ENCODE results near the gene CPB1.

CPB1 gene

DNA sequence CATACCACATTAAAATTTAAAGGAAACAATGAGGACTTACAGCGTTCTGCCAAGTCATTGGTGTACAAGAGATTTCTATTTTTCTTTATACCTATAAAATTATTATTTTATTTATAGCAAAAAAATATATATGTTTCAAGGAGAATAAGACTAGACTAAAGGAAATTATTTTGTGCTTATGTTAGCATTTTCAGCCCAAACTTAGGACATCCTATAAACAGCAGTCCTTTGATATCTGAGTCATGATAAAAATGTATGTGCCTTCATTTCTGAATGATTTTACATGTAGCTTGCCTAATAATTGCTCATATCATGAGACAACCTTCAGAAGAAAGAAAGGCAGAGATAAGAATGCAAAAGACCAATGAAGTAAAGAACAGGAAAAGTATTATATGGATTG is 20.8 kb downstream of the CPB1 start:
- Mint-ChIP-seq H3K4me1 (ENCODE audit: low read depth) (no peaks in the 10 kb centered on the region), H3K36me3 (ENCODE audit: low read depth) (no peaks in the 10 kb centered on the region), H3K27ac (no peak overlapping the region), H3K4me3 (no peak overlapping the region), H3K27me3 (no peaks in the 10 kb centered on the region), H3K9me3 (no peaks in the 10 kb centered on the region)
- intact Hi-C loops (cut with micrococcal nuclease): no loop called here

- Mint-ChIP-seq H3K36me3 (ENCODE audit: low read depth) (no peaks in the 10 kb centered on the region), H3K27me3 (no peaks in the 10 kb centered on the region), H3K9me3 (no peaks in the 10 kb centered on the region), H3K27ac (no peak overlapping the region), H3K4me1 (ENCODE audit: low read depth) (no peaks in the 10 kb centered on the region), H3K4me3 (no peak overlapping the region)
- intact Hi-C loops (cut with micrococcal nuclease): loop anchor here (10.0 kb wide), 1 partner anchor 128 kb away; no protein-coding TSS in a partner anchor
Observed at GRCh38 chr3:148852271-148852992, 24.8 kb downstream of the CPB1 start.

DNA sequence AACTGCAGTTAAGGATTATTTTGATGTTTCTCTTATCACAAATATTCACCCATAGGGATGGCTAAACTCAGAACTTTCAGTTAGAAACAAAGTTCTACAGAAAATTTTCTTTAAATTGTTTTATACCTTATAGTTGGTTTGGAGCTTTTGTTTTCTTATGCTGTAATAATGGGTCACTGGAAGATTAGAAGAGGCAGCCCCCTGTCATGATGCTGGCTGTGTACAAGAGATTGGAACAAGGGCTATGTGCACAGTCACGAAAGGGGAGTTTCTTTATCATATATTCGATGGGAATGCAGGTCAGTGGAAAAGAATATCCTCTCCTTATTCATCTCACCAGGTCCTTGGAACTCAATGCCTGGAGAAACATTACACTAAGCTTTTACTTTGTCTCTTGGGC is 25.5 kb downstream of the CPB1 start:
- H3K27ac Mint-ChIP-seq: no peak overlapping the region
- H3K4me3 Mint-ChIP-seq: no peak overlapping the region
- no peaks in the 10 kb centered on the region for H3K9me3 Mint-ChIP-seq
- H3K27me3 Mint-ChIP-seq: no peaks in the 10 kb centered on the region
- no peaks in the 10 kb centered on the region for H3K36me3 Mint-ChIP-seq (ENCODE audit: low read depth)
- intact Hi-C loops (cut with micrococcal nuclease): loop anchor here (10.0 kb wide), 1 partner anchor 128 kb away; no protein-coding TSS in a partner anchor
- H3K4me1 Mint-ChIP-seq (ENCODE audit: low read depth): no peaks in the 10 kb centered on the region

- no peak overlapping the region for H3K27ac Mint-ChIP-seq
- intact Hi-C loops (cut with micrococcal nuclease): loop anchor here (10.0 kb wide), 1 partner anchor 129 kb away; no protein-coding TSS in a partner anchor
- no peaks in the 10 kb centered on the region for H3K36me3 Mint-ChIP-seq (ENCODE audit: low read depth)
- H3K4me1 Mint-ChIP-seq (ENCODE audit: low read depth): no peaks in the 10 kb centered on the region
- no peaks in the 10 kb centered on the region for H3K9me3 Mint-ChIP-seq
- no peak overlapping the region for H3K4me3 Mint-ChIP-seq
- H3K27me3 Mint-ChIP-seq: no peaks in the 10 kb centered on the region
Observed at GRCh38 chr3:148854061-148854460, 26.4 kb downstream of the CPB1 start.

GRCh38 chr3:148856384-148856783 is 28.8 kb downstream of the CPB1 start:
- H3K4me3 Mint-ChIP-seq: no peak overlapping the region

GRCh38 chr3:148857316-148857715 is 29.7 kb downstream of the CPB1 start:
- Mint-ChIP-seq H3K4me1 (ENCODE audit: low read depth) (no peaks in the 10 kb centered on the region), H3K9me3 (no peaks in the 10 kb centered on the region), H3K36me3 (ENCODE audit: low read depth) (no peaks in the 10 kb centered on the region), H3K27me3 (no peaks in the 10 kb centered on the region), H3K4me3 (no peak overlapping the region), H3K27ac (no peak overlapping the region)
- intact Hi-C loops (cut with micrococcal nuclease): loop anchor here (10.0 kb wide), 1 partner anchor 133 kb away; no protein-coding TSS in a partner anchor

More at GRCh38 chr3:148856384-148856783, 28.8 kb downstream of the CPB1 start:
- H3K36me3 Mint-ChIP-seq (ENCODE audit: low read depth): no peaks in the 10 kb centered on the region
- intact Hi-C loops (cut with micrococcal nuclease): loop anchor here (10.0 kb wide), 1 partner anchor 132 kb away; no protein-coding TSS in a partner anchor
- no peaks in the 10 kb centered on the region for H3K9me3 Mint-ChIP-seq
- no peaks in the 10 kb centered on the region for H3K27me3 Mint-ChIP-seq
- no peaks in the 10 kb centered on the region for H3K4me1 Mint-ChIP-seq (ENCODE audit: low read depth)
- no peak overlapping the region for H3K27ac Mint-ChIP-seq

GRCh38 chr3:148861277-148861869 is 33.8 kb downstream of the CPB1 start:
- H3K4me1 Mint-ChIP-seq (ENCODE audit: low read depth): no peaks in the 10 kb centered on the region
- H3K4me3 Mint-ChIP-seq: no peak overlapping the region
- intact Hi-C loops (cut with micrococcal nuclease): no loop called here
- no peaks in the 10 kb centered on the region for H3K27me3 Mint-ChIP-seq
- H3K27ac Mint-ChIP-seq: no peak overlapping the region
- H3K36me3 Mint-ChIP-seq (ENCODE audit: low read depth): no peaks in the 10 kb centered on the region
- no peaks in the 10 kb centered on the region for H3K9me3 Mint-ChIP-seq

GRCh38 chr3:148863297-148863696 is 35.7 kb downstream of the CPB1 start:
- intact Hi-C loops (cut with micrococcal nuclease): loop anchor here (2.0 kb wide), 1 partner anchor 80 kb away; no protein-coding TSS in a partner anchor
- Mint-ChIP-seq H3K9me3 (no peaks in the 10 kb centered on the region), H3K27me3 (no peaks in the 10 kb centered on the region)

GRCh38 chr3:148863814-148864213 is 36.2 kb downstream of the CPB1 start:
- Mint-ChIP-seq H3K36me3 (ENCODE audit: low read depth) (no peaks in the 10 kb centered on the region), H3K4me1 (ENCODE audit: low read depth) (no peaks in the 10 kb centered on the region), H3K27me3 (no peaks in the 10 kb centered on the region), H3K27ac (no peak overlapping the region), H3K4me3 (no peak overlapping the region), H3K9me3 (no peaks in the 10 kb centered on the region)
- intact Hi-C loops (cut with micrococcal nuclease): loop anchor here (2.0 kb wide), 1 partner anchor 79 kb away; no protein-coding TSS in a partner anchor

More at GRCh38 chr3:148863297-148863696, 35.7 kb downstream of the CPB1 start:
- H3K27ac Mint-ChIP-seq: no peak overlapping the region
- H3K4me3 Mint-ChIP-seq: no peak overlapping the region
- no peaks in the 10 kb centered on the region for H3K4me1 Mint-ChIP-seq (ENCODE audit: low read depth)
- no peaks in the 10 kb centered on the region for H3K36me3 Mint-ChIP-seq (ENCODE audit: low read depth)

DNA sequence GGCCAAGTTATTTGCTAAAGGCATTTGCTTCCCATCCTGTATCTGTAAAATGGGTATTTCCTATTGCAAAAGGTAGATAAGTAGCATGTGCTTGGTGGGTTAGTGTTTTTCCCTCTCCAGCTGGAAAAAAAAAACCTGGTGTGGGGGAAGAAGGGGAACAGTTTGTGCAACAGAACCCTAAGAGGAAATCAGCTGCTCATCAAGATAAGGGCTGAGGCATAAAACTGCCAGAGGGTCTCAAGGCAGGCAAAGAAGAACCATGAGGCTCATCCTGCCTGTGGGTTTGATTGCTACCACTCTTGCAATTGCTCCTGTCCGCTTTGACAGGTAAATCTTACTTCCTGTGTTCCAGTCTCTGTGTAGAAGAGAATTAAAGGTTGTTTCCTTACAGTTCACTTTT is 37.4 kb downstream of the CPB1 start, which contains the start of gene CPA3:
Gene CPA3, plus strand, starts transcription at position 248 of the 400 bp plus-strand sequence. Its CDS starts 12 bp downstream, at position 260.
- Mint-ChIP-seq H3K4me3 (no peak within 1 kb of the TSS), H3K9me3 (no peaks in the 10 kb centered on the region), H3K36me3 (ENCODE audit: low read depth) (no peaks in the 10 kb centered on the region), H3K27me3 (no peaks in the 10 kb centered on the region), H3K27ac (no peak within 1 kb of the TSS), H3K4me1 (ENCODE audit: low read depth) (no peaks in the 10 kb centered on the region)
- intact Hi-C loops (cut with micrococcal nuclease): no loop called here

DNA sequence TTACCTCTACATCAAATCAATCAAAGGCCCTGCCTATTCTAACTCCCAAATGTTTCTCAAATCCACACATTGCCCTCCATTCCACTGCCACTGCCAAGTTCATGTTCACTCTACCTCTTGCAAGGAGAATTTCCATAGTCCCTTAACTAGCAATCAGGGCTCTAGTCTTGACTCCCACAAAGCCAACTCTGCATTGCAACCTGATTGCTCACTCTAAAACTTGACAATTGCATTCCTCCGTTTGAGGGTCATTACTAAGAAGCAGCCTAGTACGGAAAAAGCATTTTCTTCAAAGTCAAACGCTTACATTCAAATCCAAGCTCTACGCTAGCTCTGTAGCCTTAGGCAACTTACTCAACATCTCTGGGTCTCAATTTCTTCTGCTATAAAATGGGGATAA is 38.6 kb downstream of the CPB1 start:
- Mint-ChIP-seq H3K9me3 (no peaks in the 10 kb centered on the region), H3K4me3 (no peak overlapping the region), H3K27me3 (no peaks in the 10 kb centered on the region), H3K27ac (no peak overlapping the region), H3K36me3 (ENCODE audit: low read depth) (no peaks in the 10 kb centered on the region), H3K4me1 (ENCODE audit: low read depth) (no peaks in the 10 kb centered on the region)
- intact Hi-C loops (cut with micrococcal nuclease): no loop called here

DNA sequence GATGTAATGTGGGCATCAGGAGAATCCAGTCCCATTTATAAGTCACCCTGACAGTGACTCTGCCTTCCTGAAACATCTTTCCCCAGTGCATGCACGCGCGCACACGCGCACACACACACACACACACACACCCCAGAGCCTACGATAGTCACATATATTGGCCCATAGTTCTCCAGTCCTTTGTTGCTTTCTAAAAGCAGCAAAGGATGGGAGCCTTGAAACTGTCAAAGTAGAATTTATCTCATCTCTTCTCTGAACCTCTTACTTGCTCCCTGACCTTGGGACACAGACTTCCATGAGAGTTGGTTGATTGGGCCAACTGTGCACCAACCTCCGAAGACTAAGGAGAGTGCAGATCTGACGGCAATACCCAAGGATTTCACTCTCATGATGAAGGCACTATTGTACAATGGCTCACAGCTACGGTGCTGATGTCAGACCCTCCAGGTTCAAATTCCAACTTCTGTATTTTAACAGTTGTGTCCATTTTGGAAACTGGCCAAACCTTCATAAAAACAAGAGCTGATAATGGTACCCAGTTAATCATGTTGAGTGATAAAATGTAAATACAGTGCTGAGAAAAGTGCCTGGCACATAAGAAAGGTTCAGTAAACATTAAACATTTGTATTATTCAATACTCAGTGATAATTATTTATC is 45.8 kb downstream of the CPB1 start:
- no peaks in the 10 kb centered on the region for H3K27me3 Mint-ChIP-seq
- no peaks in the 10 kb centered on the region for H3K36me3 Mint-ChIP-seq (ENCODE audit: low read depth)
- H3K27ac Mint-ChIP-seq: no peak overlapping the region
- intact Hi-C loops (cut with micrococcal nuclease): no loop called here
- no peaks in the 10 kb centered on the region for H3K4me1 Mint-ChIP-seq (ENCODE audit: low read depth)
- no peaks in the 10 kb centered on the region for H3K9me3 Mint-ChIP-seq
- no peak overlapping the region for H3K4me3 Mint-ChIP-seq

GRCh38 chr3:148873977-148874376 is 46.4 kb downstream of the CPB1 start:
- Mint-ChIP-seq H3K27ac (no peak overlapping the region), H3K9me3 (no peaks in the 10 kb centered on the region), H3K4me1 (ENCODE audit: low read depth) (no peaks in the 10 kb centered on the region), H3K36me3 (ENCODE audit: low read depth) (no peaks in the 10 kb centered on the region), H3K4me3 (no peak overlapping the region), H3K27me3 (no peaks in the 10 kb centered on the region)
- intact Hi-C loops (cut with micrococcal nuclease): no loop called here

GRCh38 chr3:148878095-148878494 is 50.5 kb downstream of the CPB1 start:
- intact Hi-C loops (cut with micrococcal nuclease): no loop called here
- no peak overlapping the region for H3K27ac Mint-ChIP-seq
- no peaks in the 10 kb centered on the region for H3K36me3 Mint-ChIP-seq (ENCODE audit: low read depth)
- no peaks in the 10 kb centered on the region for H3K9me3 Mint-ChIP-seq
- no peaks in the 10 kb centered on the region for H3K4me1 Mint-ChIP-seq (ENCODE audit: low read depth)
- no peak overlapping the region for H3K4me3 Mint-ChIP-seq
- H3K27me3 Mint-ChIP-seq: no peaks in the 10 kb centered on the region

Measured in dendritic cell treated with granulocyte-macrophage colony-stimulating factor and Interleukin-4, amounts not matched to agents 40 ng/mL and 50 ng/mL, for 4 days (primary cell).